ENCODE measurements around the gene CCND3.

Gene CCND3

DNA sequence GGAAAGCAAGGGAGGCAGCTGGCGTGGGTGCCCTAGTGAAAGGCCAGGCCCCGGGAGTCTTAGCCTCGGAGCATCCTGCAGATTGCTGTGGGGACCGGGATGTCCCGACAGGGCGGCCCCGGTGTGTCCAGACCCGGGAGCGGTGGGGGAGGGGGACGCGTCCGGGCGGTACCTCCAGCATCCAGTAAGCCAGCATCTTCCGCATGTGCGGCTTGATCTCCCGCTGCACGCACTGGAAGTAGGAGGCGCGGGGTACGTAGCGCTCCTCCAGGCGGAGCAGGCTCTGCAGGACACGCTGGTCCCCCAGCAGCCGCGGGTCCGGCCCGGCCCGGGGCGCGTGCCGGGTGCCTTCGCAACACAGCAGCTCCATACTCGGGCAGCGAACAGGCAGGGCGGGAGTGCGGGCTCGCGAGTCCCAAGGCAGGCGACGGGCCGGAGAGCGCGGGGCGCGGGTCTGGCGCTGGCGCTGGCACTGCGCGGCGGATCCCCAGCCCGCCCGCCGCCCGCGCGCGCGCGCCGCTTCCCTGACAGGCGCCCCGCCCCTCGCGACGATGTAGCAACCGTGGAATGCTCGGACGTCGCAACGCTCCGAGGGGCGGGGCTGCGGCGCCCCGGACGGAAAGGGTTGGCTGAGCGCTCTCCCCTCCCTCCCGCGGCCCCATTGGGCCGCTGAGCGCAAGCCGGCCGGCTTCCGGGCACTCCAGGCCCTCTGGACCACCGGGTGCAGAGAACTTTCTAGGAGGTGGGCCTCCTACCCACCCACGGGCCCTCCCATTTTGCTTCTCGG, at the start of gene CCND3:
TSS of gene CCND3 (minus strand) at position 529 of the 787 bp plus-strand sequence. CDS start at position 370, 159 bp downstream.
- FAIRE-seq (no peak), DNase-seq (ENCODE audit: insufficient read length, low spot score) (peak; percentile 83)
- peak; percentile 79 for TF ChIP-seq POLR2A (IDR thresholded peaks at IDR 0.05; ENCODE audit: low read depth, low read length)

DNA sequence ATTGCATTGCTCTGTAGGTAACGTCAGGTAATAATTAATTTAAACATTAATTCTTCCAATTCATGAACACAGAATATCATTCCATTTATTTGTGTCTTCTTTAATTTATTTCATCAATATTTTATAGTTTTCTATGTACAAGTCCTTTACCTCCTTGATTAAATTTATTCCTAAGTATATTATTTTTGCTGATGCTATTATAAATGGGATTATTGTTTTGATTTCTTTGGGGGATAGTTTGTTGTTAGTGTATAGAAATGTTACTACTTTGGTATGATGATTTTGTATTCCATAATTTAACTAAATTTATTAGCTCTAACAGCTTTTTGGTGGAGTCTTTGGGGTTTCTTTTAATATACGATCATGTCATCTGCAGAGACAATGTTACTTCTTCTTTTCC, 44.7 kb upstream of the CCND3 start:
- no peak for FAIRE-seq
- TF ChIP-seq POLR2A (IDR thresholded peaks at IDR 0.05; ENCODE audit: low read depth, low read length), result no peak
- no peak for DNase-seq (ENCODE audit: insufficient read length, low spot score)

DNA sequence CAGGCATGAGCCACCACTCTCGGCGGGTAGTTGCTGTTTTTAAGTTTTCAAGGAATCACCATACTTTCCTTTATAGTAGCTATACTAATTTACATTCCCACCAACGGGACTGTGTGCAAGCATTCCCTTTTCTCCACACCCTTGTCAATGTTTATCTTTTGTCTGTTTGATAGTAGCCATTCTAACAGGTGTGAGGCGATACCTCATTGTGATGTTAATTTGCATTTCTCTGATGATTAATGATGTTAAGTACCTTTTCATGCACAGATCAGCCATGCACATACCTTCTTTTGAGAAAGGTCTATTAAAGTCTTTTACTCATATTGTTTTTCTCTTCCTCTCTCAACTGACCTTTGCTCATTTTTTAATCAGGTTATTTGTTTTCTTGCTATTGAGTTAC, 43.0 kb upstream of the CCND3 start:
- FAIRE-seq (no peak), DNase-seq (ENCODE audit: insufficient read length, low spot score) (no peak)
- no peak for TF ChIP-seq POLR2A (IDR thresholded peaks at IDR 0.05; ENCODE audit: low read depth, low read length)

DNA sequence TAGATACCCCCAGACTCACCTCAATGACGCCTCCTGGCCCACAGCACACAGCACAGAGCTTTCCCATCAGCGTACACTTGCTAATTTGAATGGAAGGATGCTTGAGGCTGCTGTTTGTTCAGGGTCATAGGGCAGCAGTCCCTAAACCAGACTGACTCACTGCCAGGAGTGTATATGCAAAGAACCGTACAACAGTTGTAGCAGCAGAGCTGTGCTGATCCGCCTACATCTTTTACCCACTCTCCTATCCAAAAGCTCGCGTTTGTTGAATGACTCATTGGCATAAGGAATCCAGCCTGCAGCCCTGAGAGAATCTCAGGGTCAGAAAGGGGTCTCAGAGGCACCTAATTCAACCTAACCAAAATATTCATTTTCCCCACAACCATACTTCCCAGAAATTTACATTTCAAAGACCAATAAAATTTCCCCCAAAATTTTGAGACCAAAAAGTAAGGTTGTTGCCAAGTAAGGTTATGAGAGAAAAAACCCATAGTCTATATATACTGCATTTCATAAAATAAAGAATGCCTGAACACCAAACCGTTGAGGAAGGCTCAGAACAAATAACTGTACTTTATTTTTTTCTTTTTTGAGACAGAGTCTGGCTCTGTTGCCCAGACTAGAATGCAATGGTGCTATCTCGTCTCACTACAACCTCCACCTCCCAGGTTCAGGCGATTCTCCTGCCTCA, 35.3 kb upstream of the CCND3 start:
- DNase-seq (ENCODE audit: insufficient read length, low spot score) (peak; percentile 69), FAIRE-seq (peak; percentile 33)
- no peak for TF ChIP-seq POLR2A (IDR thresholded peaks at IDR 0.05; ENCODE audit: low read depth, low read length)

DNA sequence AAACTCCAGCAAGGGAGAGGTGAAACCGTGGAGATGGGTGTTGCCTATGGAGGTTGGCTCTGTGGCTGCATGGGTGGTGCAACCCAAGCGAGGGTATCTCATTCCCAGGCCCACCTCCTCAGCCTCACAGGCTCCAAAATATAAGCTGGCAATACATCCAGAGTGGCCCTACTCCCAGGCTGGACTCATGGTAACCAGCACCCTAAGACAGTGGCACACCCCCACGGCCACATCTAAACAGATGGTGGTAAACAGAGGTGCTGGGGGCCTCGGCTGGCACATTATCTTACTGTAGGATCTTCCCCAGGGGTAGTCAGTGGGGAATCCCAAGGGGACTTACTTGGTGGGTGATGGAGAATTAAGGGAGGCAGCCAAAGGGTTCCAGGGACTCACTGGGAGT, 33.7 kb upstream of the CCND3 start:
- TF ChIP-seq POLR2A (IDR thresholded peaks at IDR 0.05; ENCODE audit: low read depth, low read length), result no peak
- no peak for FAIRE-seq
- DNase-seq (ENCODE audit: insufficient read length, low spot score), result no peak

DNA sequence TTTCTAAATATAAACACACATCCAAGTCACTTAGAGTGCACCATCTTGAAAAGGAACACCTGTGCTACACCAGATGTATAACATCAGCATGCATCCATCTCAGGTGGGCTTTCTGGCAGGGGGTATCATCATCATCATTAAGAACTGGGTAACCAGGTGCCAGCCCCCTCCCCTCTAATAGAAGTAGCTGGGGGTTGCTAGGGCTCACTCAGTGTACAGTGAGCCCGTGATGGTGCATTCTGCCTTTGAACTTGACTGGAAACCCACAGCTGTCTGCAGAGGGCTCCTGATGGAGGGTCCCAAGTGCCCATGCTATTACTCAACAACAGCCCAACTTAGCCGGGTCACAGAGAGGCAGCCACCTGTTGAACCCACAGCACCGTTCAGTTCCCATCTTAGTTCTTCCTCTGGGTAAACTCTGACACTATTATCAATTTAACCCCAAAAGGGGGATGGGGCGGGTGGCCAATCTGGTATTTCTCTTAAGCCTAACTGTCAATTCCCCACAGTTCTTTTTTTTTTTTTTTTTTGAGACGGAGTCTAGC, 32.7 kb upstream of the CCND3 start:
- no peak for DNase-seq (ENCODE audit: insufficient read length, low spot score)
- FAIRE-seq, result no peak
- no peak for TF ChIP-seq POLR2A (IDR thresholded peaks at IDR 0.05; ENCODE audit: low read depth, low read length)

DNA sequence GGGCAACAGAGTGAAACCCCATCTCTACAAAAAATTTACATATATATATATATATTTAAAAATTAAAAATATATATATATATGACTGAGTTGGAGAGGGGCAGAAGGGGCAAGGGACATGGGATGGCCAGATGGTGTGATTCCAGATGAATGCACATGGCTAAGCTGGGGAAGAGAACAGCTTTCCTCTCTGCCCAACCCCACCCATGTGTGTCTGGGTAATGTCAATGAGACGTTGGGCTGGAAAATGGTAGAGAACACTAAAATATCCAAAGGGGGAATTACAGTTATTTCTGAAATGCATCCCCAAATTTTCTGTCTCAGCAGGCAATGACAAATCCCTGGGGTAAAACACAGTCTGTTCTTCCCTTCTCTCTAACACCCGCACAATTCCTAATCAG, 31.2 kb upstream of the CCND3 start:
- DNase-seq (ENCODE audit: insufficient read length, low spot score) (no peak), FAIRE-seq (no peak)
- no peak for TF ChIP-seq POLR2A (IDR thresholded peaks at IDR 0.05; ENCODE audit: low read depth, low read length)

DNA sequence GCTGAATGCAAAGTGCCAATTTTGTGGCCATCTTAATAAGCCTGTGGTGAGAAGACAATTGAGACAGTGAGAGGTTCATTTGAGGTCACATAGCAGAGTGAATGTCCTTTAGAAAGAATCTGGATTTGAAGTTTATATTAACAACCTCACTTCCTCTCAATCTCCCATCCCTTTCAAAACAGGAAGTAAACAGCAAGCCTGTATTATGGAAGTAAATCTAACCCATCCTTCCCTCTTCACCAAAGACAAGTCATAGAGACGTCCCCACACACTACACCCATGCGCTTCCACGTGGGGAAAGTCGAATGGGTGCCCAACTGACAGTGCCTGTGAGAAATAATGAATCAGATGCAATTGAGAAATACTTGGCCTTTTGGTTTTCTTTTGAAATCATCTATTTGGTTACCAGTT, 28.8 kb upstream of the CCND3 start:
- DNase-seq (ENCODE audit: insufficient read length, low spot score), result no peak
- FAIRE-seq, result no peak
- no peak for TF ChIP-seq POLR2A (IDR thresholded peaks at IDR 0.05; ENCODE audit: low read depth, low read length)

DNA sequence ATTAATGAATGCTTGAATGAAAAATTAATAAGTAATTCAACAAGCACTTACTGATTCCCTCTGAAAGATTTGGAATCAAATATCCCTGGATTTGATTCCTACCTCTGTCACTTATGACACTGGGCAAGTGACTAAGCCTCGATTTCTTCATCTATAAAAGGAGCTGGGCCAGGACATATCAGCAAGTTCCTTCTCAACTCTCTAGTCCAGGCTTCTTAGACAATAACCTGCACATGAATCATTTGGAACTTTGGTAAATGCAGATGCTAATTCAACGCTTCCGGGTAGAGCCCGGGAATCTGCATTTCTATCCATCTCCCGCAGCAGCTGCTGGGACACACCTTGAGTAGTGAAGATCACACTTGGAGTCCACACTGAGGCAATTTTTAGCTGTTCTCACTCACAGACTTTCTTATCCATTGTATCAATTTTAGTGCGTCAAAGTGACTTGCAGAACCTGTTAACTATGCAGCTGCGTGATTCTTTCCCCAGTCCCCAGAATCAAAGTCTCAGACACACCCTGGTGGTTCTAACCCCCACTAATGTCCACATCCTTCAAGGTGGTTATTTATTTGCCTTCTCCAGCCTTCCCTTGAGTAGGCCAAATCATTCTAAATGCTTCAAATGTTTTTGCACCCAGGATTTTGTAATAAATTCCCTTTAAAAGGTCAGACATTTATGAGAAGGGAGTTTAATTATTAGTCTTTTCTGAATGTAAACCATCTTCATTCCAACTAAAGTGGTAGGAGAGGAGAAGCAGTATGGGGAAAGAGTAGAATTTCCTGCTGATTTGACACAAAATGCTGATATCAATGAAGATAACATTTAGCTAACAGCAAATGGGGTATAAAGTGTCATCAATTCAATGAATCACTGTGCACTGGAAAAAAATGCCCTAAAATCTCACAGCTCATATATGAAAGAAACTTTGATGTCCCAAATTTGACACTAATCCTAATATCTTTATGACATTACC, 26.0 kb upstream of the CCND3 start:
- FAIRE-seq, result no peak
- no peak for TF ChIP-seq POLR2A (IDR thresholded peaks at IDR 0.05; ENCODE audit: low read depth, low read length)
- DNase-seq (ENCODE audit: insufficient read length, low spot score), result no peak

DNA sequence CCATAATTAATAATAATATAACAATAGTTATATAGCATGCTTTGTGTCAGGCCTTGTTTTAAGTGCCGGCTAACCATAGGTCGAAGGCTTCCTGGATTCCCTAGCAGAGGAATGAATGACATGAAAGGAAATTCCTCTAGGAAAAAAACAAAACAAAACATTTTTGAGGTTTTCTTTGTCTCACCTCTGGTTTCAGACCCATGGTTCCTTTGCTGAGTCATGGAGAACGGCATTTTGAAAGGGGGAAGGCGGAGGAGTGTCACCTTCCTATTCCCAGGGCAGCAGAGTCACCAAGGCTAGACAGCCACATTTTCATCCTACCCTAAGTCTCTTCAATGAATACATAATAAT, 25.3 kb upstream of the CCND3 start:
- TF ChIP-seq POLR2A (IDR thresholded peaks at IDR 0.05; ENCODE audit: low read depth, low read length), result no peak
- peak; percentile 52 for FAIRE-seq
- peak; percentile 56 for DNase-seq (ENCODE audit: insufficient read length, low spot score)

DNA sequence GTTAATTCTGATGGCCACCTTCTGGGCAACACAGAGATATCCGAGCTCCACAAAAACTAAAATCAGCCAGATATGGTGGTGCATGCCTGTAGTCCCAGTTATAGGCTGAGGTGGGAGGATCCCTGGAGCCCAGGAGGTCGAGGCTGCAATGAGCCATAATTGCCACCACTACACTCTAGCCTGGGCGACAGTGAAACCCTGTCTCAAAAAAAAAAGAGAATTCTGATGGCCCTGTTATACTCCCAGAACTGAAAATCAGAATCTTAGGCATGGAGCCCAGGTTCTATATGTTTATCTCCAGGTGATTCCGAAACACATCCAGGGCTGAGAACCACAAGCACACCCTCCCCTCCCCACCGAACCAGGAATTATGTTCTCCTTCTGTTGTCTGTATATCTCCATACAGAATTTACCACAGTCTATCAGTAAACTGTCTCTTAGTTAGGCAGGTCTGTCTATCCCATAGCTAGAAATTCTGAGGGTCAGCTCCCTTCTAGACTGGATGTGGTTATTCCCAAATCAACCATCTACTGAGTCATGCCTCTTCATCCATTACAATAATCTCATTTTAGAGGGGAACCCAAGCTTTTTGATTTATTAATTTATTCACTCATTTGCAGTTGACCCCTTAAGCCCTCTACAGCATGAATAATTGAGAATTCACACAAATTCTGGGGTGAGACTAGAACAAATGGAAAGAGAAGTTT, 24.8 kb upstream of the CCND3 start:
- TF ChIP-seq POLR2A (IDR thresholded peaks at IDR 0.05; ENCODE audit: low read depth, low read length), result no peak
- FAIRE-seq, result no peak
- DNase-seq (ENCODE audit: insufficient read length, low spot score), result no peak

DNA sequence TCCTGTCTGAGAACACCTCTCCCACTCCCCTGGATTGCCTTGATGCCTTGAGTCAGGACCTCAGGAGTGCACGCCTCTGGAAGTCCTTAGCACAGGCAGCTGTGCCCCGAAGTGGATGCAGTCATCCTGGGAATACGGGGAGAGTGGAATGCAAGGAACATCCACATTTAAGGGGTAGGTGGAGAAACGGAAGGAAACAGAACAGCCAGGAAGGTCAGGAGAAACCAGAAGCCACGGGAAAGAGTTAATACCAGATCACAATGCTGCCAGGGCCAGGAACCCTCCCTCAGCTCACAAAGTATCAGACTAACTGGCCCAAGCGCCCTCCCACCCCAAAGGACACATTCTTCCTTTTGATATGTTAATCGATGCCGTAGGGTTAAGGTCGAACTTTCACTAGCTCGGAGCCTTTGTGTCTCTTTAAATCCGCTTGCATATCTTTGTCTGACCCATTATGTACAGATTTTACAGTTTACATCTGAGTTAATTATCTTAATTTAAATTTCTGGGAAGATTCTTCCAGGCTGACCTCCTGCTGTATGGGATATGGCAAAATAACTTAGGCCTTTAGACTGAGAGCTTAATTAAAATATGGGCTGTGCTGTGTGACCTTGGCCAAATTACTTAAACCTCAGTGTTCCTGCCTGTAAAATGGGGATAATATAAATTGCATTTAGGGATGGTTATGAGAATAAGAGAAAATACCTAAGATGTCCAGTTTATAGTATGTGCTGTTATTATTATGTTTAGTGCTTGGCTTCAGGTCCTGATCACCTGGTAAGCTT, 24.0 kb upstream of the CCND3 start:
- TF ChIP-seq POLR2A (IDR thresholded peaks at IDR 0.05; ENCODE audit: low read depth, low read length), result no peak
- FAIRE-seq, result no peak
- DNase-seq (ENCODE audit: insufficient read length, low spot score), result no peak
